Spleen (tissue), 7 donors: ENCODE results near the gene ARHGAP28.

Experiments
- CTCF ChIP-seq, 11 experiments: fragments of 200-600 bp in 7 of 11; fragments of 450-650 bp in 4 of 11; sonication (generic) in 4 of 11; IDR thresholded peaks in 8 of 11; conservative IDR thresholded peaks in 3 of 11; 1 replicate in 7 of 11; 2 replicates in 4 of 11; pipeline versions ENCODE4 v1.4.0 to v1.8.0; 2016 to 2021; ENCODE audit warnings: antibody characterized with exemption in 11 of 11, inconsistent platforms in 4 of 11, mild to moderate bottlenecking in 1 of 11
- POLR2A ChIP-seq, 3 donors: fragments of 450-650 bp; IDR thresholded peaks; one replicate each; pipeline ENCODE4 v1.5.1; 2017; ENCODE audit warnings: antibody characterized with exemption in 3 of 3, mild to moderate bottlenecking in 1 of 3
- POLR2AphosphoS5 ChIP-seq, 3 donors: sonication (generic); formaldehyde crosslinking; IDR thresholded peaks; one replicate each; pipeline ENCODE4 v1.5.1; 2017; ENCODE audit warnings: antibody characterized with exemption in 3 of 3
- donor health status: DM: no; HTN: no; CAD: no; lungs with moderate emphysema.
- donor health status: DM: no; HTN: no; CAD: no.
- donor health status: DM: no; HTN: no; CAD: no.

- TF ChIP-seq CTCF (IDR thresholded peaks at IDR 0.05 in 8 of 11, conservative IDR thresholded peaks at IDR 0.05 in 3 of 11) (no peak), POLR2AphosphoS5 (IDR thresholded peaks at IDR 0.05) (no peak), POLR2A (IDR thresholded peaks at IDR 0.05) (no peak)
Observed at GRCh38 chr18:6811816-6812215, 82.3 kb downstream of the ARHGAP28 start.
